K562 (cell line): ENCODE results near the gene MOSPD3. TPM values are rescaled to one million over a fixed set of nuclear protein-coding genes. Genes with fewer than 3 reads are reported as not detected.
A peak's percentile ranks its signal among the peaks of the same experiment; 100 is the strongest.

Experiments
- ARHGAP35 ChIP-seq: fragments of 450-650 bp; IDR thresholded peaks from 2 replicates; pipeline ENCODE4 v1.6.1; 2018; ENCODE audit not compliant: partially characterized antibody
- ATF1 ChIP-seq, 2 experiments: fragments of 450-650 bp in 1 of 2; IDR thresholded peaks; 2 replicates each; pipeline ENCODE4 v1.6.1; 2016; ENCODE audit warnings: missing compliant biosample characterization in 1 of 2, missing genetic modification characterization in 1 of 2
- BRD9 ChIP-seq: fragments of 450-650 bp; IDR thresholded peaks from 2 replicates; pipeline ENCODE4 v1.6.1; 2018; ENCODE audit warnings: low read depth; ENCODE audit not compliant: partially characterized antibody
- CREB1 ChIP-seq, 2 experiments: sonication (generic) in 1 of 2; formaldehyde crosslinking in 1 of 2; IDR thresholded peaks; 2 replicates each; pipeline versions ENCODE4 v1.6.1 to v1.8.0; 2012 to 2022; ENCODE audit warnings: inconsistent platforms in 1 of 2, mild to moderate bottlenecking in 1 of 2, missing genetic modification reagents in 1 of 2, moderate library complexity in 1 of 2
- CSDE1 ChIP-seq, 2 experiments: fragments of 450-650 bp; IDR thresholded peaks; 2 replicates each; pipeline ENCODE4 v1.6.1; 2016; ENCODE audit warnings: mild to moderate bottlenecking in 1 of 2
- DDX20 ChIP-seq: fragments of 450-650 bp; IDR thresholded peaks from 2 replicates; pipeline ENCODE4 v1.6.1; 2016; ENCODE audit warnings: missing genetic modification characterization, low read depth, mild to moderate bottlenecking, missing compliant biosample characterization, moderate library complexity
- FOXK2 ChIP-seq, 2 experiments: fragments of 450-650 bp; IDR thresholded peaks in 1 of 2; conservative IDR thresholded peaks in 1 of 2; 2 replicates each; pipeline ENCODE4 v1.6.1; 2016; ENCODE audit warnings: low read depth in 2 of 2, mild to moderate bottlenecking in 1 of 2
- NR4A1 ChIP-seq, 2 experiments: fragments of 250-450 bp in 1 of 2; fragments of 450-650 bp in 1 of 2; sonication (Bioruptor Pico) in 1 of 2; IDR thresholded peaks; 2 replicates each; pipeline versions ENCODE4 v1.4.0 to v1.6.1; 2016 to 2020; ENCODE audit warnings: mild to moderate bottlenecking in 2 of 2, missing compliant biosample characterization in 1 of 2, missing genetic modification characterization in 1 of 2, moderate library complexity in 1 of 2
- PKNOX1 ChIP-seq: fragments of 450-650 bp; IDR thresholded peaks from 2 replicates; pipeline ENCODE4 v1.6.1; 2016
- PML ChIP-seq: IDR thresholded peaks from 2 replicates; pipeline ENCODE4 v1.6.1; 2012; ENCODE audit warnings: low read length, inconsistent platforms
- POLR3A ChIP-seq: IDR thresholded peaks from 2 replicates; pipeline ENCODE4 v1.6.1; 2011; ENCODE audit warnings: borderline replicate concordance, mild to moderate bottlenecking, moderate library complexity; ENCODE audit not compliant: insufficient read length, insufficient read depth; ENCODE audit errors: extremely low read depth
- SP1 ChIP-seq: sonication (generic); formaldehyde crosslinking; IDR thresholded peaks from 2 replicates; pipeline ENCODE4 v1.8.1; 2022; ENCODE audit warnings: mild to moderate bottlenecking, missing genetic modification reagents
- STAT5B ChIP-seq: fragments of 250-450 bp; sonication (Bioruptor Pico); IDR thresholded peaks from 2 replicates; pipeline ENCODE4 v1.8.0; 2021; ENCODE audit warnings: mild to moderate bottlenecking, inconsistent platforms
- TAF9B ChIP-seq: fragments of 450-650 bp; IDR thresholded peaks from 2 replicates; pipeline ENCODE4 v1.6.1; 2018; ENCODE audit warnings: mild to moderate bottlenecking; ENCODE audit not compliant: partially characterized antibody
- YY1 ChIP-seq, 3 experiments: IDR thresholded peaks; 2 replicates each; pipeline ENCODE4 v1.6.1; 2011; ENCODE audit warnings: low read length in 2 of 3, mild to moderate bottlenecking in 2 of 3, moderate library complexity in 2 of 3, borderline replicate concordance in 1 of 3, control low read depth in 1 of 3, low read depth in 1 of 3; ENCODE audit not compliant: insufficient read depth in 3 of 3, insufficient replicate concordance in 2 of 3, control insufficient read depth in 1 of 3, insufficient read length in 1 of 3; ENCODE audit errors: extremely low read depth in 1 of 3
- ZNF165 ChIP-seq: fragments of 250-450 bp; sonication (Bioruptor Pico); IDR thresholded peaks from 2 replicates; pipeline ENCODE4 v1.4.0; 2020; ENCODE audit warnings: borderline replicate concordance
- ZNF174 ChIP-seq: fragments of 250-450 bp; sonication (Bioruptor Pico); IDR thresholded peaks from 2 replicates; pipeline ENCODE4 v1.4.0; 2020; ENCODE audit warnings: mild to moderate bottlenecking
- polyA plus RNA-seq, 8 experiments: library from polyadenylated mRNA; depleted of rRNA in 4 of 8; stranded (reverse) in 5 of 8; unstranded in 3 of 8; fragments of >200 nt; fragmentation: Nextera tagmentation in 2 of 8; fragmentation: Illumina TruSeq in 1 of 8; extraction: Ambion mirVana in 2 of 8; extraction: Trizol in 1 of 8; gene quantifications; 2 replicates each; pipeline versions ENCODE4 v1.2.1 to v1.2.3, GENCODE V29; 2011 to 2014; ENCODE audit warnings: inconsistent platforms in 1 of 8, missing spikeins in 1 of 8
- total RNA-seq, 7 experiments: library from RNA; depleted of rRNA in 6 of 7; stranded (reverse); fragments of >200 nt in 6 of 7; fragmentation: Illumina TruSeq in 2 of 7; extraction: Trizol in 2 of 7; gene quantifications; 2 replicates each; pipeline versions ENCODE4 v1.2.1 to v1.2.3, GENCODE V29; 2011 to 2021; ENCODE audit warnings: low replicate concordance in 1 of 7
- TF ChIP-seq, protein P1 (sequence below): fragments of 250-450 bp; sonication (Bioruptor Pico); IDR thresholded peaks from 2 replicates; pipeline ENCODE4 v1.4.0; 2020
- TF ChIP-seq, protein P2 (sequence below): fragments of 250-450 bp; sonication (Bioruptor Pico); IDR thresholded peaks from 2 replicates; pipeline ENCODE4 v1.4.0; 2020; ENCODE audit warnings: mild to moderate bottlenecking, moderate library complexity
- TF ChIP-seq, protein P3 (sequence below), 2 experiments: fragments of 450-650 bp in 1 of 2; sonication (generic) in 1 of 2; formaldehyde crosslinking in 1 of 2; IDR thresholded peaks in 1 of 2; conservative IDR thresholded peaks in 1 of 2; 2 replicates each; pipeline versions ENCODE4 v1.6.1 to v1.8.1; 2016 to 2023; ENCODE audit warnings: mild to moderate bottlenecking in 2 of 2, moderate library complexity in 2 of 2, inconsistent platforms in 1 of 2, missing genetic modification reagents in 1 of 2

MOSPD3 gene
- total and polyA plus RNA-seq, 9 of the 15 experiments (the other 6 are each of a cell fraction or from before 2014, with no cell fraction given), result 1.4 to 32.1 (median 7.3) TPM

DNA sequence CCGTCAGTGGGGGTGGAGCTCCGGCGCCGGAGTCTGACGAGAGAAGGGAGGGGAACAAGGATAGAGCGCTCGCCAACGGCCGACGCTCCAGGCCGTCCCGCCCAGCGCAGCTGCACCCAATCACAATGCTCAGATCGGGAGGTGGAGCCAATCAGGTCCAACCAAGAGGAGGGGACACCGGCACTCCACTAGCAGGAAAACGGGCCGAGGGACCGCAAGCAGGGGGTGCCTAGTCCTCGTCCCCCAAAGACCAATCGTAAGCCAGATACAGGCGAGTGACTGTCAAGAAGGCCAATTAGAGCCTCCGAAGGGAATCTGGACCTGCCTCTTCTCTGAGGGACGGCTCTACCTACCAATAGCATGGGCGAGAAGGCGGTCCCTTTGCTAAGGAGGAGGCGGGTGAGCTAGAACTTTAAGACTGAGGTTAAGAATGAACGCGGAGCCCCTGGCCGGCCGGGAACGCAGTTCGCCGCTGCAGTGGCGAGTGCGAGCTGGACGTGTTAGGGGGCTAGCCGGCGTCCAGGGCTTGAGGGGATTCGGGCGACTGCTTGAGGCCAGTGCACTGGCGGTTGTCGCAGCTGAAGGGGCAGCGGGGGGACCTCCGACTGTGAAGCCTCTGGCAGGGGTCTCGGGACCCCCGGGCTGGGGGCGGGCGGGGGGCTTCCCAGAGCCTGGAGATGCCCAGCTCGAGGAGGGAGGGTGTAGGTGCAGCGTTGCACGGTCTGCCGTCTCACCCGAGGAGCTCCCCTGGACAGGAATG is 25.9 kb upstream of the MOSPD3 start, which contains the start of gene FBXO24 (continued):
- TF ChIP-seq ATF1 (CRISPR knock-in tag; IDR thresholded peaks at IDR 0.05) (no peak), ATF1 (tag; IDR thresholded peaks at IDR 0.05) (peak; percentile 98), CREB1 (IDR thresholded peaks at IDR 0.05) (peak; percentile 93), CREB1 (CRISPR knock-in tag; IDR thresholded peaks at IDR 0.05) (peak; percentile 95), YY1 (IDR thresholded peaks at IDR 0.05; ENCODE audit: borderline replicate concordance in 1 of 3, control insufficient read depth in 1 of 3, extremely low read depth in 1 of 3, insufficient read depth in 3 of 3, insufficient read length in 1 of 3, insufficient replicate concordance in 2 of 3, low read depth in 1 of 3, low read length in 2 of 3) (peak in 2 of 3 experiments; percentile 61 to 79), ZNF165 (CRISPR knock-in tag) (no peak), NR4A1 (CRISPR knock-in tag; IDR thresholded peaks at IDR 0.05) (no peak), NR4A1 (tag; IDR thresholded peaks at IDR 0.05) (no peak), POLR3A (no peak), DDX20 (tag) (no peak), ZNF174 (CRISPR knock-in tag) (no peak), SP1 (CRISPR knock-in tag) (peak; percentile 96), PKNOX1 (peak; percentile 100), STAT5B (CRISPR knock-in tag) (no peak), BRD9 (no peak), PML (no peak), ARHGAP35 (no peak), FOXK2 (conservative IDR thresholded peaks at IDR 0.05 in 1 of 2, IDR thresholded peaks at IDR 0.05 in 1 of 2; ENCODE audit: low read depth in 2 of 2) (peak; percentile 72 to 97; a peak in 3 of 4 replicates), TAF9B (no peak), CSDE1 (IDR thresholded peaks at IDR 0.05) (no peak)
- TF ChIP-seq, protein P1, sequence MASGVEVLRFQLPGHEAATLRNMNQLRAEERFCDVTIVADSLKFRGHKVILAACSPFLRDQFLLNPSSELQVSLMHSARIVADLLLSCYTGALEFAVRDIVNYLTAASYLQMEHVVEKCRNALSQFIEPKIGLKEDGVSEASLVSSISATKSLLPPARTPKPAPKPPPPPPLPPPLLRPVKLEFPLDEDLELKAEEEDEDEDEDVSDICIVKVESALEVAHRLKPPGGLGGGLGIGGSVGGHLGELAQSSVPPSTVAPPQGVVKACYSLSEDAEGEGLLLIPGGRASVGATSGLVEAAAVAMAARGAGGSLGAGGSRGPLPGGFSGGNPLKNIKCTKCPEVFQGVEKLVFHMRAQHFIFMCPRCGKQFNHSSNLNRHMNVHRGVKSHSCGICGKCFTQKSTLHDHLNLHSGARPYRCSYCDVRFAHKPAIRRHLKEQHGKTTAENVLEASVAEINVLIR (CRISPR knock-in tag), result peak; percentile 56
- TF ChIP-seq, protein P2, sequence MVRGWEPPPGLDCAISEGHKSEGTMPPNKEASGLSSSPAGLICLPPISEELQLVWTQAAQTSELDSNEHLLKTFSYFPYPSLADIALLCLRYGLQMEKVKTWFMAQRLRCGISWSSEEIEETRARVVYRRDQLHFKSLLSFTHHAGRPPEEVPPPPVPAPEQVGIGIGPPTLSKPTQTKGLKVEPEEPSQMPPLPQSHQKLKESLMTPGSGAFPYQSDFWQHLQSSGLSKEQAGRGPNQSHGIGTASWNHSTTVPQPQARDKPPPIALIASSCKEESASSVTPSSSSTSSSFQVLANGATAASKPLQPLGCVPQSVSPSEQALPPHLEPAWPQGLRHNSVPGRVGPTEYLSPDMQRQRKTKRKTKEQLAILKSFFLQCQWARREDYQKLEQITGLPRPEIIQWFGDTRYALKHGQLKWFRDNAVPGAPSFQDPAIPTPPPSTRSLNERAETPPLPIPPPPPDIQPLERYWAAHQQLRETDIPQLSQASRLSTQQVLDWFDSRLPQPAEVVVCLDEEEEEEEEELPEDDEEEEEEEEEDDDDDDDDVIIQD (CRISPR knock-in tag), result no peak
- TF ChIP-seq, protein P3, sequence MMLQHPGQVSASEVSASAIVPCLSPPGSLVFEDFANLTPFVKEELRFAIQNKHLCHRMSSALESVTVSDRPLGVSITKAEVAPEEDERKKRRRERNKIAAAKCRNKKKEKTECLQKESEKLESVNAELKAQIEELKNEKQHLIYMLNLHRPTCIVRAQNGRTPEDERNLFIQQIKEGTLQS (IDR thresholded peaks at IDR 0.05), result no peak
- TF ChIP-seq, protein P3 (CRISPR knock-in tag; conservative IDR thresholded peaks at IDR 0.05), result no peak
